ENCODE results near the gene MAEA.

GRCh38 chr4:1283711-1284110, 6.0 kb upstream of the MAEA start:
- no peak for TF ChIP-seq POLR2AphosphoS5 (IDR thresholded peaks at IDR 0.05)
- TF ChIP-seq CTCF (IDR thresholded peaks at IDR 0.05) = no peak
